Tibial nerve (tissue), 4 donors: ENCODE data around the gene INTS11.

Source experiments
- CTCF ChIP-seq, 5 experiments: fragments of 200-600 bp in 3 of 5; fragments of 450-650 bp in 2 of 5; sonication (generic) in 3 of 5; IDR thresholded peaks; one replicate each; pipeline ENCODE4 v1.5.1; 2016 to 2019; ENCODE audit warnings: antibody characterized with exemption in 5 of 5, mild to moderate bottlenecking in 3 of 5, moderate library complexity in 2 of 5
- EP300 ChIP-seq, 2 donors: sonication (generic); formaldehyde crosslinking; IDR thresholded peaks; one replicate each; pipeline ENCODE4 v1.6.1; 2017; ENCODE audit warnings: antibody characterized with exemption in 2 of 2, mild to moderate bottlenecking in 1 of 2

DNA sequence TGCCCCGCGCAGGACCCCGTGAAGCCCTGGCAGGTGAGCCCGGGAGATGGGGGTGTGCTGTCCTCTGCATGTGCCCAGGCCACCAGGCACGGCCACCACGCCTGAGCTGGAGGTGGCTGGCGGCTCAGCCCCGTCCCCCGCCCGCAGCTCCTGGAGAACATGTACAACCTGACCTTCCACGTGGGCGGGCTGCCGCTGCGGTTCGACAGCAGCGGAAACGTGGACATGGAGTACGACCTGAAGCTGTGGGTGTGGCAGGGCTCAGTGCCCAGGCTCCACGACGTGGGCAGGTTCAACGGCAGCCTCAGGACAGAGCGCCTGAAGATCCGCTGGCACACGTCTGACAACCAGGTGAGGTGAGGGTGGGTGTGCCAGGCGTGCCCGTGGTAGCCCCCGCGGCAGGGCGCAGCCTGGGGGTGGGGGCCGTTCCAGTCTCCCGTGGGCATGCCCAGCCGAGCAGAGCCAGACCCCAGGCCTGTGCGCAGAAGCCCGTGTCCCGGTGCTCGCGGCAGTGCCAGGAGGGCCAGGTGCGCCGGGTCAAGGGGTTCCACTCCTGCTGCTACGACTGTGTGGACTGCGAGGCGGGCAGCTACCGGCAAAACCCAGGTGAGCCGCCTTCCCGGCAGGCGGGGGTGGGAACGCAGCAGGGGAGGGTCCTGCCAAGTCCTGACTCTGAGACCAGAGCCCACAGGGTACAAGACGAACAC, 8.5 kb upstream of the INTS11 start:
- TF ChIP-seq CTCF (IDR thresholded peaks at IDR 0.05) (no peak), EP300 (IDR thresholded peaks at IDR 0.05) (no peak)
